ENCODE data around the gene GABBR1.

DNA sequence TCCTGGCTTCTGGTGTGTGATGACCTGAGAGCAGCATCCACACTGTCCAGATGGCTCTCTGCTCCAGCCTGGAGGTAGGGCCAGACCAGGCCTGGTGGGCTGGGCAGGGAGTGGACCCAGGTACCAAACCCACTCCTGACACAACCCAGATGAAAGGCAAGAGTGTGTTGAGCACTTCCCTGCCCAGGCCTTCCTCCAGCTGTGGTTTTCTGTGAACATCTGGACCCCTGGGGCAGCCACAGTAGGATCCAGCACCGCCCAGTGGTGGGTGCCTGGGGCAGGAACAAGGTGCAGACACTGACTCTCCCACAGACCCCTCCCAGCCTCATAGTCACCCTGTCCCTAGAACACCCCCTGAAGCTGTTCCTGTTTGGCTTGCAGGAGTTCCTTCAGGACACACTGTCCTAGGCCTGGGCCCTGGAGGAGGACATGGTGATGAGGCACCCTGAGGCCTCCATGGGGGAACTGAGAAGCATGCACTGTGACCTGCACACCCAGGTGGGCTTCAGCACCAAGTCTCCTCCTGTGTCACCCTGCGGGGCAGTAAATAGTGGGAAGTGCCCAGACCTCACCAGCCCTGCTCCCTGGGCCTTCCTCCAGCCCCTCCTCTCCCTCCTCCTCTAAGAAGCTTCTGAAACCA, 102.2 kb downstream of the GABBR1 start:
- TF ChIP-seq POLR2A (IDR thresholded peaks at IDR 0.05) = no peak
- TF ChIP-seq, protein P1, sequence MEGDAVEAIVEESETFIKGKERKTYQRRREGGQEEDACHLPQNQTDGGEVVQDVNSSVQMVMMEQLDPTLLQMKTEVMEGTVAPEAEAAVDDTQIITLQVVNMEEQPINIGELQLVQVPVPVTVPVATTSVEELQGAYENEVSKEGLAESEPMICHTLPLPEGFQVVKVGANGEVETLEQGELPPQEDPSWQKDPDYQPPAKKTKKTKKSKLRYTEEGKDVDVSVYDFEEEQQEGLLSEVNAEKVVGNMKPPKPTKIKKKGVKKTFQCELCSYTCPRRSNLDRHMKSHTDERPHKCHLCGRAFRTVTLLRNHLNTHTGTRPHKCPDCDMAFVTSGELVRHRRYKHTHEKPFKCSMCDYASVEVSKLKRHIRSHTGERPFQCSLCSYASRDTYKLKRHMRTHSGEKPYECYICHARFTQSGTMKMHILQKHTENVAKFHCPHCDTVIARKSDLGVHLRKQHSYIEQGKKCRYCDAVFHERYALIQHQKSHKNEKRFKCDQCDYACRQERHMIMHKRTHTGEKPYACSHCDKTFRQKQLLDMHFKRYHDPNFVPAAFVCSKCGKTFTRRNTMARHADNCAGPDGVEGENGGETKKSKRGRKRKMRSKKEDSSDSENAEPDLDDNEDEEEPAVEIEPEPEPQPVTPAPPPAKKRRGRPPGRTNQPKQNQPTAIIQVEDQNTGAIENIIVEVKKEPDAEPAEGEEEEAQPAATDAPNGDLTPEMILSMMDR (IDR thresholded peaks at IDR 0.05) = no peak
